HG03139 (cell line): ENCODE data around the gene DUSP22.

ENCODE experiments used
- ATAC-seq: cut with Tn5 transposase; IDR thresholded peaks from one replicate; pipeline ENCODE4 v1.9.1; 2021; ENCODE audit not compliant: unreplicated experiment

The DUSP22 gene

DNA sequence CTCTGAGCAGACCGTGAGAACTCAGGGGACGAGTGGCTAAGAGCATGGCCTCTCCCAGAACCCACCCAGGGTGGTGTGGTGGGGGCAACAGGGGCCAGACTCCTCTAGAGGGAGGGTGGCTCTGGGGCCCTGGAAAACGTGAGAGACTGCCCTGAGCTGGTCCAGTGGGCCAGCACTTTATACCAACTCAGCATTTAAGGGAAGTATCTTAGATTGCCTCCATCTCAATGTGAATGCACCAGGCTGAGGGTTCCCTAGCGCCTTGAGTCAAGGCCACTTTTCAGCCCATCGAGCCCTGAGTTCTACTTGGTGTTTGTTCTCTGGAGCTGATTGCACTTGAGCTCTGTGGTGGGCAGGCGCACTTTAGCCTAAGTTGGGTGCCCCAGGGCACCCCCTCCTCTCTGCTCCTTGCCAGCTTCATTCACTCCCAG, 57.2 kb downstream of the DUSP22 start:
- ATAC-seq, result no peak

DNA sequence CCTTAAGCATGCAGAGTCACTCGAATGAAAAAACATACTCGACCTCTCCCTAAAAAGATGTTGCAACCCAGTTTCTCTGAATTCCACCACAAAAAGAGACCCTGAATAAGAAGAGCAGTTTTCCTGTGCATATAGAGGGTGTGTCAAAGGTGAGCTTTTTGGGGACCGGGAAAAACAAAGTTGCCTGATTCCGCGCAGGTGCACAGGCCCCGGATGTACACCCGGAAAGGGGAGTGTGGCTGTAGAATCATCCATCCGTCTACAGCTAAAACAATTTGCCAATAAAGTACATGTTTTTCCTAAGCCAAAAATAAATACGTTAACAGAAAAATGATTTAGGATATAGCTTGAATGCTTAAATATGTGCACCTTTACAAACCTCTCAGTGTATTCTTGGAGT, 58.1 kb downstream of the DUSP22 start:
- ATAC-seq, result no peak

DNA sequence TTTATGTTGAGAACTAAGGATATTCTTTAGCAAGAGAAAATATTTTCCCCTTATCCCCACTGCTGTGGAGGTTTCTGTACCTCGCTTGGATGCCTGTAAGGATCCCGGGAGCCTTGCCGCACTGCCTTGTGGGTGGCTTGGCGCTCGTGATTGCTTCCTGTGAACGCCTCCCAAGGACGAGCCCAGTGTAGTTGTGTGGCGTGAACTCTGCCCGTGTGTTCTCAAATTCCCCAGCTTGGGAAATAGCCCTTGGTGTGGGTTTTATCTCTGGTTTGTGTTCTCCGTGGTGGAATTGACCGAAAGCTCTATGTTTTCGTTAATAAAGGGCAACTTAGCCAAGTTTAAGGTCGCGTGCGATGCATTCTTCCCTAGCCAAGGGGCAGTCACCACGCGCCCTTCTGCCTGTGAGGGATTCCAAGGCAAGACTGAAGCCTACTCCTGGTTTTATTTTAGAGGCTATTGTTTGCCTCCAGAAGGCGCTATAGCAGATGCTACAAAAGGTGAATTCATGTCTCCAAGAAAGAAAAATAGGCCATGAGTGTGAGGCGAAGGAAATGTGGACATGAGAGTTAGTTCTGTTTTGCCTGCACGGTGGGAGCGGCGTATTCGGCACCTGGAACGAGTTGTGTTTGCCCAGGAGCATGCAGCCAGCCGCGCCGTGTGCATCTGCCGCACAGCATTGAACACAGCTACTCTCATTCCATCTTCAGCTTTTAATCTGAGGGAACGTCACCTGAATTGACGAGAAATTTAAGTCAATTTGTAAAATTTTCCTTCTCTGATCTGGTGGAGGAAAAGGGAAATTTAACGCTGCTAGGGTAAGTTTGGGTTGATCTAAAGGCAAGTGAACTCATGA, 59.0 kb downstream of the DUSP22 start:
- no peak for ATAC-seq

DNA sequence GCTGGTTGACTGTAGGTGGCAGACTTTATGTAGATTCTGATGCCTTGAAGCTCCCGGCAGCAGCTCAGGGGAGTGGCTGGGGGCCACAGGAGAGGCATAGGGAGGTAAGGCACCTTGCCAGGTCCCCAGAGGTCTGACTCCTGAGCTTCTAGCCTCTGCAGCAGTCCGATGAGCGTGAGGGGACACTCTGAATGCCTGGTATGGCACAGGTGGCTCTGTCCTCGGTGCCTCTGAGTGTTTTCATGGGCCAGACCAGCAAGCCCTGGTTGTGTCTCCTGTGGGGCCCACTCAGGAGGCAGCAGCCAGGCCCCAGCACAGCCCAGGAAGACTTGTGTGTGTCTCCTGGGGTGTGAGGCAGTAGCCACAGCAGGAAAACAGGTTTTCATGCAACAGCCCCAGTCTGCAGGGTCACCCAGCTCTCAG, 59.6 kb downstream of the DUSP22 start:
- ATAC-seq, result no peak

DNA sequence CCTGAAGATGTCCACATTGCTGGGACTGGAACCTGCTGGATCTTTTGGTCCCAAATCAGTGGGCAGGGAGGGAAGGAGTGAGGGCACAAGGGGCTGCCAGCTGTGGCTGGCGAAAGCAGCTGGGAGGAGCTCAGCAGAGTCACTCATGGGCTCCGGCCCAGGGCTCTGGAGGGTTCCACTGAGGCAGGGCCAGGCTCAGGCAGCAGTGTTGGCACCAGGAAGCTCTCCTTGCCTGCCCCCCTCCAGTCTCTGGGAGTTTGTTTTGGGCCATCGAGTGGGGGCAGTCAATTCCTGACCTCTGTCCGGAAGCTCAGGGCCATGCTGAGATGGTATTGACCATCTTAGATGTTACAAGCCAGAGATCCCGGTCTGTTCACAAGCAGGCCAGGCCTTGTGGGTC, 60.2 kb downstream of the DUSP22 start:
- no peak for ATAC-seq

DNA sequence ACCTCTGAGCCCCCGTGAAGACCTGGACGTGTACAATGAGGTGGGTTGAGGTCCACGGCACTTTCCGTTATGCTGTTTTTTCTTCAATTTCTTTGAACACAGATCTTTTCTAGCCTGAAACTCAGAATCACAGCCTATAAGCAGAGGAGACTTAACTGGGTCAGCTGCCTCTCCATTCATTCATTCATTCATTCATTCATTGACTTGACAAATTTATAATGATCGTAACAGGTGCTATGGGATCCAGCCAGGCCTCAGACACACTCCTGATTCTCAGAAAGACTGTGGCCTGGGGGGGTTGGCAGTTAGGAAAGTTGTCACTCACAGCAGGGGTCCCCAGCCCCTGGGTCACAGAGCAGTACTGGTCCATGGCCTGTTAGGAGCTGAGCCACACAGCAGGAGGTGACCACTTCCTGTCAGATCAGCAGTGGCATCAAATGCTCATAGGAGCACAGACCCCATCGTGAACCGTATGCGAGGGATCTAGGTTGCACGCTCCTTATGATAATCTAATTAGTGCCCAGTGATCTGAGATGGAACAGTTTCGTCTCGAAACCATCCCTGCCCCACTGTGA, 60.7 kb downstream of the DUSP22 start:
- ATAC-seq, result no peak

DNA sequence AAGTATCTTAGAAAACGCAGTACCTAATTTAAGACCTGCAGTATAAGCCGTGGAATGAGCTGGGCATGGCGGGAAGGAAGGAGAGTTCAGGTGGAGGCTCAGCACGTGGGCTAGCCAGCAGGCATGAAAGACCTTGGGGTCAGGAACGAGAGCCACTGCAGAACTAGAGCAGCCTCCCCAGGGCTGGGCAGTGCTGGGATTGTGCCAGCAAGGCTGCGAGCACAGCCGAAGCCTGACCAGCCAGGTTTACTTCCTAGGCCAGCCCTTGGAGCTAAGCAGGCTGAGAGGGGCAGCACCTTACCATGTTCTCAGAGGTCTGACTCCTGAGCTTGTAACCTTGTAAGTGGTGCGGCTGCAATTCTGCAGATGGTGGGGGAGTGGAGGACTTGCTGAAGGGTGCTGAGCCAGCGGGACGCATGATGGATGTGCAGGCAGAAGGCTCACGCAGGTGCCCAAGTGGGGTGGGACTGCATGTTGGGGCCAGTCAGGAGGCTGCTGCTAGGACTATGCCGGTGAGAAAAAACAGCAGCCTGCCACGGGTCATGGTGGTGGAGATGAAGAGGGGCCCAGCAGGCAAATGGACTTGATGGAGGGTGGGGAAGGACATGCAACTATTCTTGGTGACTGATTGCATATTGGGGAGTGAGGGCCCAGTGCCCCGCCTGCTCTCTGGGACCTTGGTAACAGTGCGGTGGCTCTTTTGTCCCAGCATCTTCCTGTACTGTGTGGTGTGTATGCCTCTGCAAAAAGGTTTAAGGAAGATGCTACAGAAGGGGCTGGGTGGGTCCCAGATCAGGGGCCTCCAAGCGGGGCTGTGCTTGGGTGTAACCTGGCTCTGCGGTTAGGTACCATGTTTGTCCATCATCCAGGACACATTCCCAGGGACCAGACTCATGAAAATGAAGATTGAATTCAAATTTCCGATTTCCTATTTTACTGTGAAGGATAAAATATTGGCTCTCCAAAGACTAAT, 61.6 kb downstream of the DUSP22 start:
- ATAC-seq, result no peak

DNA sequence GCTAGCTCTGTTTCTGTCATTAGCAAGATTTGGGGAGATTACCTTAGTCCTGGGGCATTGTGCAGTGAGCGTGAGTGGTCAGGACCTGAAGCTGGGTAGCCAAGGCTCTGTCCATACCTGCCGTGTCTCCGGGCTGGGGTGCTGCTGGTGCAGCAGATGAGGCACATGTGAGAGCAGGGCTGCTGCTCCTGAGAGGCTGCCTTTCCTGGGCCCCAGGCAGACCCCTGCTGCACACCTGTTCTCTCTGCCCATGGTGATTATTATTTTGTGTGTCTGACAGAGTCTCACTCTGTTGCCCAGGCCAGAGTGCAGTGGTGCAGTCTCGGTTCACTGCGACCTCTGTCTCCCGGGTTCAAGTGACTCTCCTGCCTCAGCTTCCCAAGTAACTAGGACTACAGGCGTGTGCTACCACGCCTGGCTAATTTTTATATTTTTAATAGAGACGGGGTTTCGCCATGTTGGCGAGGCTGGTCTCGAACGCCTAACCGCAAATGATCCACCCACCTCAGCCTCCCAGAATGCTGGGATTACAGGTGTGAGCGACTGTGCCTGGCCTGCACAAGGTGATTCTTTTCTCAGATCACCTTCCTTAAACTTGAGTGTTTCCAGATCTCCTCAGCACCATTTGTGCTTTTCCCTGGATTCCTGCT, 62.5 kb downstream of the DUSP22 start:
- no peak for ATAC-seq

DNA sequence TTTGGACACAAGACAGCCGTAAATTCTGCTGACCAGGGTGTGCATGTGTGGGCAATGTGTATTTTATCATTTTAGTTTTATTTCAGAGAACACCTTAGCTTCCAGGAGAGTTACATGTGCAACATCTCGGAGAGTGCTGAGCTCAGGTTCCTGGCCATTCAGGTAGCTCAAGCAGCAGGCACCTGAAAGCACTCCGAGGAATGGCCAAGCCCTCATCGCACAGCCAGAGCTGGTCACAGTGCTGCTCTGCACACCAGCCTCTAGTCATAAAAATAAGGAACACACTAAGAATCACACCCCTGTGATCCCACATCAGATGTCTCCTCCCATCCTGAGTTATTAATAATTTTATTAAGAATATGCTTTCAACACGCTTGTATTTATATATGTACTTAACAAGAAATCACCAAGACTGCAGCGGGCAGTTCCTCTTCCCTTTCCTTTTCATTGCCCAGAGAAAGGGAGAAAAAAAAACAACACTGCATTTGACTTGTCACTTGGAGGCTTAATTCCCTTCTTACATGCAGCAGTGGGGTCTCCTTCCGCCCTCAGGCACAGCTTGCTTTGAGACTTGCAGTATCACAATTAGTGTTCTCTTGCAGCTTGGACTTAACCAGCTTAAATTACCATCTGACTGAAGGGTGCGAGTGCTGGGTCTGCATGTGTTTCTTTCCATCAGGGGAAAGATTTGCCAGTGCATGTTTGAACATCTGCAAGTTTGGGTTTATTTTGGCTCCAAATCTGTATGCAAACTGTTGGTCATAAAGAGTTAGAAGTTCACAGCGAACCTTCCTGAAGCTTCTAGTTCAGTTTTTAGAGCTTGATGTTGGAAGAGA, 63.3 kb downstream of the DUSP22 start:
- ATAC-seq, result no peak

DNA sequence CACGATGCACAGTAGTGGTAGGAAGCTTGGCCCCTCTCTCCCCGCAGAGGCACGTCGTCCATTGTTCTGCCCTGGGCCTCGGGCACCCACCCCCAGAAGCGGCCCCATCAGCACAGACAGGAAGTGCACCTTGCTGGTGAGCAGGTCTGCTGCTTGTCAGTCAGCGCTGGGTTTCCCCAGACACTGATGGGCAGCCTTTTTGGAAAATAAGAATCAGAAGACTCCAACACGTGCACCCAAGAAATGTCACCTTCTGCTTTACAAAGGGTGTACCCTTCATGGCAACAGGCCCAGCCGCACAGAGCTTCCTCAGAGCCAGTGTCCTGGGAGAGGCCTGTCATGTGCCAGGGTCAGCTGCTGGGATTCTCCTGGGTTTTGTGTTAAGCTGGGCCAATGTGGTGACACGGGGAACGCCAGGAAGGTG, 64.6 kb downstream of the DUSP22 start:
- peak; percentile 40 for ATAC-seq

DNA sequence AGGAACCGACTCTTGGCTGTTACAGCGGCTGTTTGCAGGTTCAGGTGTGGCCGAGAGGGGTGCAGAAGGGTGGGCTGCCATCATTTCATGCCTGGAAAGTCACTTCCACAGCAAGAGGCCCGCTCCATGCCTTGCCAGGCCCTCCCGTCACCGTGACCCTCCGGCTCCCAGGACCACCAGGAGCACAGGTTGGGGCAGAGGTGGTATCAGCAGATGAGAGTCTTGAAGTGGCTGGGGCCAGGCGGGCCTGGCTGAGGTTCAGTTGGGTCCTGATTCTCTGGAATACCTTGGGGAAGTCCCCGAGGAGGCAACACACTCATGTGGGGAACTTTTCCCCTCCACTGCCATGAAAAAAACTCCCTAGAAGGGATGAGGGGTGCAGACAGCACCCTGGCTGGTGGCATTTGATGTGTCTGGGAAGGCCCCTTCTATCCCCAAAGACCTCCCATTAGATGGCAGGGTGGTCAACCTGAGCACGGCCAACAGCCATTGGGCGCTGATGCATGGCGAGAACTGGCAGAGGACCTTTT, 65.0 kb downstream of the DUSP22 start:
- ATAC-seq, result no peak

DNA sequence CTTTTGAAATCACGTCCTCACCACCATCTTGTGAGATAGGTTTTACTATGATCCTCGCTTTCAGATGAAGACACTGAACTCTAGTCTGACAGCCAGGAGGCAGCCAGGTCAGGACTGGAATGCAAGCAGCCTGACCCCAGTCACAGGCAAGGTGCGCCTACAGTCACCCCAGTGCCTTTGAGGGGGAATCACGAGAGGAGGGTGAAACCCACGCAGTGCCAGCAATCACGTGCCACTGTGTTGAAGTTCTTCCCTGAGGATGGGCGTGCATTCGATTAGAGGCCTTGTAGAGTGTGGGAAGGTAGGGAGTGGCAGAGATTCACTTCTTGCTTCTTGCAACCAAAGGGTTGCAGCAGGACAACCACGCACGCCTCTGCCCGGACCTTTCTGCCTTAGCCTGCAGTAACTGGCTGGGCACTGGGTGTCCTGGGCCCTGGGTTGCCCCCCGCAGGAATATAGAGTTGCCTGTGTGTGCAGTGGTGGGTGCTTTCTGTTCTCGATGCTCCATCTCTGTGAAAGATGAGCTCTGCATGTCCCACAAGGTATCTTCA, 65.6 kb downstream of the DUSP22 start:
- ATAC-seq, result no peak

DNA sequence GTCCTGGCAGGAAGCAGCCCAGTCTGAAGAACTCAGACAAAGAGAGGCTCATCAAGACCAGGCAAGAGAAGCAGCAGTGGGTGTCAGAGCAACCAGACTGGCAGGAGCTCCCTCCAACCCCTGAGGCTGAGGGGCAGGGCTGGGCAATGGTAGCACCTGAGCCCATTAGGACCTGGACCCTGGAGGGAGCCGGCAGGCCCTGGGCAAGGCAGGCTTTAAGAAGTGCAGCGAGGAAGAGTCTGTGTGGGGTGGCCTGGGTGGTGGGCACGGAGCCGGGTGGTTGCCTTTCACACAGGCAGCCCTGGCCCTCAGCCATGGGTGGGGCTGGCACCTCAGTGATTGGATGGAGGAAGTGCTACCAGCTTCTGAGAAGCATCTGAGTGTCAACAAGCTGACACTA, 66.1 kb downstream of the DUSP22 start:
- ATAC-seq, result no peak

DNA sequence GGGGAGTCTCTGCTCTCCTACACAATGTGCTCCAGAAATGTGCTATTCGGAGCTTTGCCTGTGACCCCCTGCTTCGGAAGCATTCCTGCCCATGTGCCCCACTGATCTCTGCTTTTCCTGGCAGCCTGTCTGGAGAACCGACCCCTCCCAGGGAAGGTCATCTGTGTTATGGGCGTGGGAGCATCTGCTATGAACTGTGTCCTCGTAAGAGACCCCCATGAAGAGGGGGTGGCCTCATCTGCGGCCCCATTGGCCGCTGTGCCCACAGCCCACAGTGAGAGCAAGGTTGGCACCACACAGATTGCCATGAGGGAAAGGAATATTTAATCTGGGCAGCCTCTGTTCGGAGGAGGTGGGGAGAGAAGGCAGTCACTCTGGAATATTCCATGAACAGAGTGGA, 66.6 kb downstream of the DUSP22 start:
- no peak for ATAC-seq

DNA sequence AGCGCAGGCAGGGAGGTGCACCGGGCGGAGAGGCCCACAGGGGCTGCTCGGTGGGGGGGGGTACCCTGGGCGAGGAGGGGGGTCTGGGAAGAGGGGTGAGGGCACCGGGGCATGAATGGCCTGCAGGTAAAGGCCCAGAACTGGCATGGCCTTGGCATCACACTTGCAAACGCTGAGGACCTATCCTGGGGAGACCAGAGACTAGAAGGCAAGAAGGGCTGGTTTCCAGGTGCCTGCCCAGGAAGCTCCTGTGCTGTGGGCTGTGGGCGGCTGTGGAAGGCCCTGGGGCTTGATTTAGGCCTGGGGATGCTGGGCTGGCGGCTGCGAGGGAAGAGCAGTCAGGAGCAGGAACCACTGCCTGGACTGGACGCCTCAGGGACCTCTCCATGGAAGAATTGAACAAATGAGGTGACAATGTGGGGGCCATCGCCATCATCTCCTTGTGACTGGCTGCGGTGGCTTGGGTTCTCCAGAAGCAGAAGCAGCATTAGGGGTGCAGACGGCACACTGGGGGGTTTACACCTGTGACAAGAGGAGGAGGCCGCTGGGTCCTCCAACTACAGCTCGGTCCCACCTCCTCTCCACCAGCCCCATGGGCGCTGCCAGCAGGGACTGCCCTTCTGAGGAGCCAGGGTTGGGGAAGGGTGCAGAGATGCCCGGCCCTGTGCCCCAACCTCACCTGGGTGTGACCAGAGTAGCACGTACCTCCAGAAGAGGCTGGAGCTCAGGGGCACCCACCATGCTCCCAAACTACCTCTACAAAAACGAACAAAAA, 67.2 kb downstream of the DUSP22 start:
- no peak for ATAC-seq

DNA sequence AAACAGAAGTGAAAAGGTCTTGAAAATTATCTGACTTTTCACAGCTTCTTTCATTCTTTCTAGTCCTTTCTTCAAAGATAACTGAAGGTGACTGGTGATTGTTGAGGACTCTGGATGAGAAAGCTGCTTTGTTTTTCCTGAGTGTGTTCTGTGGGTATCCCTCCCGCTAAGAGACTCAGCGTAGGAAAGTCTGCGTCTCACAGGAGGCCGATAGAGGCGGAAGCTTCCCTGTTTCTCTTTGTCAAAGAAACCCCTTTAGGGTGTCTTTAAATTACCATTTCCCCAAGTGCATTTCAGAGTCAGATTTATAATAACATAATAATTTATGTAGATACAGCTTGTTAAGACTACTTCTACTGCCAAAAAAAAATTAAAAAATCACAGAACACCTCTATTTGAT, 68.1 kb downstream of the DUSP22 start:
- ATAC-seq, result no peak

DNA sequence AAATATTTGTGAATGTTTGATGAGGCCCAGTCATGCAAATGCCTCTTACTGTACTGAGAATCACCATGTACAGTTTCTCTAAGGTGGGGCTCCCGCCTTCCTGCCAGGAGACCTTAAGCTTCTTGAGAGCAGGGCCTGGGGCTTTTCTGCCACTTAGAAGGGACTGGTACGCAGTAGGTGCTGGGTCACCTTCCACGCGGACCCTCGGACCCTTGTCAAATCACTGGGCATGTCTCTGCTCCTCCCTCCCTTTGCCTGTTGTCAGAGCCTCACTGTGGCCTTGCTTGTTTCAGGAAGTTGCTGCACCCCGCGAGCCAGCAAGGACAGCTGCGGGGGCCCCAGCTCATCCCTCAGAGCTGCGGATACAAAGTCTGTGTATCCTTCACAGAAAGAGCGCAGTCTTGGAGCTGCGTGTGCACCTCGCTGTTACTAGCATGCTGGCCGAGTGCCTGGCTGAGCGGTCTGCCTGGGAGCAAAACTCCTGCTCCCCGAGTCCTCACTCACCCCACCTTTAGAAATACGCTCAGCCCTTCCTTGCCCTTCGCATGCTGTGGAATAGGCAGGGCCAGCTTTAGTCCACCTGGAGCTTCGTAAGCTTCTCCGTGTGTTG, 68.6 kb downstream of the DUSP22 start:
- no peak for ATAC-seq

DNA sequence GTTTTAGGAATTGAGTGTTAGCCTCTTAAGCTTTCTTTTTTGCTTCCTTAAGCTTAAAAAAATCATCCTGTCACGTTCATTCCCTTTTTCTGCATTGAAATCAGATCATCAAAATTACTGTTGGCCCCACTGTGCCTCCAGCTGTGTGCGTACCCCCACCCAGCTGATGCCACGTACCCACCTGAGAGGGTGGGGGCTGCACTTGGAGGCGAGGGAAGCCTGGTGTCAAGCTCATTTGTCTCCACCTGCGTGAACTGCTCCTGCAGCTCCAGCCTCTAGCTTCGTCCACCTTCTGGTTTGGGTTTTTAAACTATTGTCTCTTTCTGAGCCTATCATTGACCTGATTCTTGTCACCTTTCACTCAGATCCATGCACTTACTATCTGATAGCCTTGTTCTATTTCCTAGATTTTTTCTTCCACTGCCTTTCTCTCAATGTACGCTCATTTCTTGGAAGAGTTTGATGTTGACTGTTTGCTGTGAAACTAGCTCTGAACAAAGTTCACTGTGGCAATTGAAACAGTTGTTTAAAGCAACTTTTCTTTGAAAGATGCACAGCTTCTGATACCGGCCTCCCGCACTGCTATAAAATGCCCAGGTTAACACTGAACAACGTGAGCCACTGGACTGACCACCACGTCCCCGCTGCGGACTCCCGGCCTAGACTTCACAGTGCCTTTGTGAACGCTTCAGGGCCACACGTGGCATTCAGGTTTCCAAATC, 69.3 kb downstream of the DUSP22 start:
- no peak for ATAC-seq
